ENCODE data around the gene IGSF3. TPM values are rescaled to one million over a fixed set of nuclear protein-coding genes. Genes with fewer than 3 reads are reported as not detected.

Gene IGSF3
- 32.5 TPM for total RNA-seq (ENCODE audit: insufficient read depth, low replicate concordance)

DNA sequence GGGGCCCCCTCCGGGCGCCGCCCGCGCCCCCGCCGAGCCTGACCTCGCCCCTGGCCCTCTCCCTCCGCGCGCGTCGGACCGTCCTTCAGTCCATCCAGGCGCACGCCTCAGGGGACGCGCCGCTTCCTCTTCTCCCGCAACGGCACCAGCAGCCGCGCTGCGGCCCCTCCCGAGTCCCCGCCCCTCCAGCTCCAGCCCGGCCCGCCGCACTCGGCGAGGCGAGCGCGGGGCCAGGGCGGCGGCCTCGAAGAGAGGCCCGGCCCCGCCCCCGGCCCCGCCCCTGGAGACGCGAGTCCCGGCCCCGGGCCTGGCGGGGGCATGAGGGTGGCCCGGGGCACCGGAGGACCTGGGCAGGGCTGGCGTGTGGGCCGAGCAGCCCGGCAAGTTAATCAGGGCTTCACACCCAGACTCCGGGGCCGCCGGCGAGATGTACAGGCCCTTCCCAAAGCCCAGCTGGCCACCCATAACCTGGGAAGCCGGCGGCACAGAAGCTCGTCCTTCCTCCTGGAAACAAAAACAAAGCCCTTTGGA is at the start of gene IGSF3:
IGSF3 (minus strand) TSS at position 159 of the 531 bp plus-strand sequence. CDS start 1,407 bp downstream, outside the sequence.
- peak; percentile 85 for DNase-seq (ENCODE audit: low spot score)

DNA sequence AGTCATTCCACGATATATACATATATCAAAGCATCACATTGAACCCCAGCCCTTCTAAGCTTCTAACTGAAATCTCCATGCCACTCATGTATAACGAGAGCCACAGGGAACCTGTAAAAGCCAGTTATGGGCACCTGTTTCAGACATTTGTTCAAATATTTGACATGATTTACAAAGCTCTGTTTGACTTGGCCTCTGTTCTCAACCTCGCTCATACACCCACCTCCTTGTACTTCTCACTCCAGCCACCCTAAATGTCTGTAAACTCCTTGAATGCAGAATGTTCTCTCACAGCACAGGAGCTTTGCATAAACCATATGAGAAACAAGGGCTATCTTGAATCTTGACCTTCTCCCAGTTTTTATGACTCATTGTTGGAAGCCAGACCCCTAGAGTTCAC is 49.8 kb upstream of the IGSF3 start:
- no peak for DNase-seq (ENCODE audit: low spot score)

DNA sequence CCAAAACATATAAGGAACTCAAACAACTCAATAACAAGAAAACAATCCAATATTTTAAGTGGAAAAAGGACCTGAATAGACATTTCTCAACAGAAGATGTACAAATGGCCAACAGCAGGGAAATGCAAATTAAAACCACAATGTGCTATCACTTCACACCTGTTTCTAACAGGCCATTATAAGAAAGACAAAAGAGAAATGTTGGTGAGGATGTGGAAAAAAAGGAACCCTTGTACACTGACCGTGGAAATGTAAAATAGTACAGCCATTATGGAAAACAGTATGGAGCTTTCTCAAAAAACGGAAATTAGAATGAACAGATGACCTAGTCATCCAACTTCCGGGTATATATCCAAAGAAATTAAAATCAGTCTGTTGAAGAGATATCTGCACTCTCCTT is 48.9 kb upstream of the IGSF3 start:
- DNase-seq (ENCODE audit: low spot score): no peak

DNA sequence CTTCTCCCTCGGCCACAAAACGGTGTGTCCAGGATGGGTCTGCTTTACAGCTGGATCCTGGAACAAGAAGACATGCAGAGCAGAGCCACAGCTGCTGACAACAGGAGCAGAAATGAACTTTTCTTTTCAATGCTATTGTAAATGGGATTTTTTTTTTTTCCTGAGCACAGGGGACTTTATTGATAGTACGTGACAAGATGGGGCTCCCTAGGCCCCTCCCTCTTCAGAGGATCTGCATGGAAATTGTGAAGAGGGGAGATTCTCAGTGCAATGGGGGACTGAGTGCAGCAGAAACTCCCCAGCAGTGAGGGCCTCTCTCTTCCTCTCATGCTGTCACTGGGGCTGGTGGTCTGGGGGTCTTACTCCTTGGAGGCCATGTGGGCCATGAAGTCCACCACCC is 45.9 kb upstream of the IGSF3 start:
- DNase-seq (ENCODE audit: low spot score): no peak

DNA sequence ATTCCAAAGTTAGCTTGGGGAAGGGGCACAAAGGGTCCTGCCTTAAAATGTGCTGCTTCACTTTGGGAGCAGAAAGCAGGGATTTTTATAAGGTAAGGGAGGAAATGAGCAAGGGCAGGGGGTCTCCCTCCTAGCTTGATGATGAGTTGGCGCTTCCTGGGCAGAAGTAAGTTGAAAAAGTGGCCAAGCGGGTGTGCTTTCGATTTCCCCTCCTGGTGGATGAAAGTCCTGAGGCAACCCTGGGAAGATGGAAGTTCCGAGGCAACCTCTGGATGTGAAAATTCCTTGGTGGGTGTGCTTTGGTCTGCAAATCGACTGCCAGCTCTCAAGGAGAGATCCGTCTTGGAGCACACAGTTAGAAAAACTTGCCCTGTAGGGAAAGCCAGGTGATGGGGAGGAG is 45.0 kb upstream of the IGSF3 start:
- no peak for DNase-seq (ENCODE audit: low spot score)

DNA sequence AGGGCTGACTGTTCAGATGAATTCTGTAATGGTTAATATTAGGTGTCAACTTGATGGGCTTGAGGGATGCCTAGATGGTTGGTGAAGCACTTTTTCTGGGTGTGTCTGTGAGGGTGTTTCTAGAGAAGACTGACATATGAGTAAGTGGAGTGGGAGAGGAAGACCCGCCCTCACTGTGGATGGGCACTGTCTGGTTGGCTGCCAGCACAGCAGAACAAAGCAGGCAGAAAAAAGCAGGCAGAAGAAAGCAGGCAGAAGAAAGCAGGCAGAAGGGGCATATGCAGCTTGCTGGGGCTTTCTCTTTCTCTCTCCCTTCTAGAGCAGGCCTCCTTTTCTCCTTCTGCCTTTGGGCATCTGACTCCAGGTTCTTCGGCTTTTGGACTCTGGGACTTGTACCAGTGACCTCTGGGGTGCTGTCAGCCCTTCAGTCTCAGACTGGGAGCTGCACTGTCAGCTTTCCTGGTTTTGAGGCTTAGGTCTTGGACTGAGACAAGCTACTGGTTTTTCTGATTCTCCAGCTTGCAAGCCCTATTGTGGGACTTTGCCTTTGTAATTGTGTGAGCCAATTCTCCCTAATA is 43.8 kb upstream of the IGSF3 start:
- DNase-seq (ENCODE audit: low spot score): peak; percentile 47

DNA sequence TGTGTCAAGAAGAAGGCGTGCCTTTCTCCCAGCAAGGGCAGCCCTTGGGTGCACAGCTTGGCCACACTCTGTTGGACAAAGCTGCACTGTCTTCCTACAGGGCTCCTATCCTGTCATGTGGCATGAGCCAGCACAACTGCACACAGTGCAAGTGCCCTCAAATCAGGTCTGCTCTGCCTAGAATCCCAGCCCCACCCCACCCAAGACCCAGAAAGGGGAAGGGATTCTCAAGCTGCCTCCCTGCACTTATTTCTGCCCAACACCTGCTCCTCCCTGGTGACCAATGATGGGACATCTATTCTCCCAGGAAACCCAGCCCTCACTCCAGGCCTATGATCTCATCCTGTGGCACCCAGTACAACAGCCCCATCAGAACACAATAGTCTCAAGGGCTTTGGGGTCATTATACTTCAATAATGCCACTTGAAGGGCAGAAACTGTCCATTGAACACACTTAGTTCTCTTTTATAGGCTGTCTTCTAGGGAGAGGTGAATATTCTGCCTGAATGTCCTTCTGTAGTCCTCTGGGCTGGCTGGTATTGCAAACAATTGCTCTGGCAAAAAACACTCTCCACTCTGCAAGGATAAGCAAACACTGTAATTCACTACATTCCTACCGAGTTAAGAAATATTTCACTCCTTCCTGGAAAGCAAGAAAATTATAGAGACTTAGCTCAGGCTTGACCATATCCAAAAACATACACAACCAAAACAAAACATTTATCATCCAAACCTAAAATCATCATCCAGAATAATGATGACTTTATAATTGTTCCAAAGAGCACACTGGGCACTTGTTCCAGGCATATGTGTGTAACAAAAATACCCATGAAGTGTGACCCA is 43.1 kb upstream of the IGSF3 start:
- DNase-seq (ENCODE audit: low spot score): no peak

DNA sequence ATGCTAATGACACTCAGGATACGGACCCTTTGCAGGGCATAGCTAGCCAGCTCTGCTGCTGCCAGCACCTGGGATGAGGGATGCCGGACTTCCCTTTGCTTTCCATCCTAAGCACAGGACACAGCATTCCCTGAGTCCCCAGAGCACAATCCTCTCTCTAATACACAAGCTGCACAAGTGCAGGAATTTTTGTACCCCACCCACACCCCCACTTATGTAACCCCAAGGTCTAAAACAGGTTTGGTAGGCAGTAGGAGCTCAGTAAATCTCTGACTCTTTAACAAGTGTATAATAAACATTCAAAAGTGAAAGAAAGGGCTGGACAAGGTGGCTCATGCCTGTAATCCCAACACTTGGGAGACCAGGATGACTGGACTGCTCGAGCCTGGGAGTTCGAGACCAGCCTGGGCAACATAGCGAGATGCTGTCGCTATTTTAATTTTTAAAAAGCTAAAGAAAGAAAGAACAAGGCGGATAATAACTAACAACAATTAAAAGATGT is 42.2 kb upstream of the IGSF3 start:
- DNase-seq (ENCODE audit: low spot score): no peak

DNA sequence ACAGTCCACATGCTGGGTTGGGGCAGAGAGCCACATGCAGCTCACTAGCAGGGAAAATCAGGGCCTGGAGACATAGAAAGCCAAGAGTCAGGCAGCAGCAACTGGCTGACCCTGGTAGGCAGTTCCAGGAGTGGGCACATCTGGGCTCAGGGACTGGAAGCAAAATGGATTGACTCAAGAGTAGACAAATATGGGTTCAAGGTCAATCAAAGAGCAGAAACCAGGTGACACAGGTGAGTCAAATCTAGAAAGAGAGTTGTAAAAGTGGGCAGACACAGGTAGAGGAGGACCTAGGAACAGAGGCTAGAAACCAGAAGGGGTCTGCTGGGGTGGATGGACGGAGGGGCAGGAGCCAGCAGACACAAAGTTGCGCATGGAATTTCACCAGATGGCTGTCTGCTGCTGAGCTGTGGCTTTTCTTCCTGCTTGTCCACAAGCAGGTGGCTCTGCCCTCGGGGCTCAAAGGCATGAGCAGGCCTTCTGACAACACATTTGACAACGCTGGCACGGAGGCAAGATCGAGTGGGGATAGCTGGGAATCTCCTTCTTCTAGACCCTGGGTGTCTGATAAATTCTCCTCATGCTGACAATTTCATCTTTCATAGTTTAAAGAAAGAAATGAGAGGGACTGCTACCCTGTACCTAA is 40.8 kb upstream of the IGSF3 start:
- no peak for DNase-seq (ENCODE audit: low spot score)

DNA sequence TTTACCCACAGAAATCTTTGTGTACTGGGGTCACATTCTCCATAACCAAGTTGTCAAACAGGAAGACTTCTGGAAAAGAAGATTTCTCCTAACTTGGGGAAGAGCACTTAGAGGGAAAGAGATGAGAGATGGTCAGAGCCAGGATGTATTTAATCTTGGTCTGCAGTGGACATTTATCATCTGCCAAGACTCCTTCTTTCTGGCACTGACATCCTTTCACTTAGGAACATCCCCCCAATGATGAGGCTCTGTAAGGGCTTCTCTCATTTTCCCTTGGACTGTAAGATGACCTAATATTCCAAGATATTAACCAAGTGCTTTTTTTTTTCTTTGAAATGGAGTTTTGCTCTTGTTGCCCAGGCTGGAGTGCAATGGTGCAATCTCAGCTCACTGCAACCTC is 39.3 kb upstream of the IGSF3 start:
- no peak for DNase-seq (ENCODE audit: low spot score)

DNA sequence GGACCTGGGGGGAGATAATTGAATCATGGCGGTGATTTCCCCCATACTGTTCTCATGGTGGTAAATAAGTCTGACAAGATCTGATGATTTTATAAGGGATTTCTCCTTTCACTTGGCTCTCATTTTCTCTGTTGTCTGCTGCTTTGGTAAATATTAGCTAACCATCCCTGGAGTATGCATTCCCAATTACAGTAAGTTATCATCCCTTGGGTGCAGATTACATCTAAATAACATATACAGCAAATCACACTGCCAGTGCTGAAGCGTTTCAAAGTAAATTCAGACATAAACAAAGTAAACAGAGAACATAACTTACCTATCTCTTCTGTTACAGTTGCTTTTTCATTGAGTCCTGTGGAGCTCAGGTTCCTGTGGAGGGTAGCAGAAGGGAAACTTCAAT is 38.6 kb upstream of the IGSF3 start:
- DNase-seq (ENCODE audit: low spot score): no peak

DNA sequence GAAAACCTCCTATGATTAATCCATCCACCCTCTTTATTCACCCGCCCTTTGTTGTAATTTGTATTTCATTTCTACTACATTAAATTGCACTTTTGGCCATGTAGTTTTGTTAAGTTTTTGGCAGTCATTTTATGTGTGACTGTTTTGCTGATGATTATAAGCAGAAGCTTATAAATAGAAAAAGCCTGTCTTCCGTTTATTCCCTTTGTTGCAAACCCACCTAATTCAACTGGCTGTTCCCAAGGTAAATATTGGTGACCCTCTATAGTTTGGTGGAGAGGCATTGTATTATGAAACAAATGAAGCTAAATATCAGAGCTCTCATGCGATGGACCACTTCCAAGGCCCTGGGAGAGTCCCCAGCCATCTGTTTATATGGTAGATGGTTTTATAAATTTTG is 36.7 kb upstream of the IGSF3 start:
- DNase-seq (ENCODE audit: low spot score): no peak

DNA sequence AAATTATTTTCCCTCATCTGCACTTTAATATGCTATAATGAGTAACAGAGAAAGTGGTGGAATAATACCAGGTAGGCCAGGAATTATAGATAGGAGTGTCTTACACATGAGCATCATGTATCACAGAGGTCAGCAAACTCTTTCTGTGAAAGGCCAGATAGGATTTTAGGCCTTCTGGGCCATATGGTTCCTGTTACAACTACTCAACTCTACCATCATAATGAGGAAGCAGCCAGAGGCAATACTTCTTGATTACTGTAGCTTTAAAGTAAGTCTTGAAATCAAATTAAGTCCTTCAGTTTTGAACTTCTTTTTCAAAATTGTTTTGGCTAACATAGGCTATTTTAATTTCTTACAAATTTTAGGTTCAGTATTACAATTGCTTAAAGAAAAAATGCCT is 32.1 kb upstream of the IGSF3 start:
- no peak for DNase-seq (ENCODE audit: low spot score)

DNA sequence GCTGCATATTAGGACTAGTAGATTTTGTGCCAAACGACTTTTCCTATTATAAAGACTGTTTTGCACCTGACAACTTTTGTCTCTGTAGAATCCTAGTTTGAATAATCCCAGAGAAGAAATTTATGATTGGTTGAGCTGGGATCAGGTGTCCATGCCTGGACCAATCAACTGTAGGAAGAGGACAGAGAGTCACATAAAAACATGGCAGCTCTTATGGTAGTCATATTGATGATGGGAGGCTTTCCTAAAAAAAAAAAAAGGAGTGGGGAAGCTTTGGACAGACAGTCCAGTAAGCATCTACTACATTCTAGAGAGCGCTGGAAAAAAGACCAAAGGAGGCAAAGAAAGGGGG is 30.7 kb upstream of the IGSF3 start:
- no peak for DNase-seq (ENCODE audit: low spot score)

DNA sequence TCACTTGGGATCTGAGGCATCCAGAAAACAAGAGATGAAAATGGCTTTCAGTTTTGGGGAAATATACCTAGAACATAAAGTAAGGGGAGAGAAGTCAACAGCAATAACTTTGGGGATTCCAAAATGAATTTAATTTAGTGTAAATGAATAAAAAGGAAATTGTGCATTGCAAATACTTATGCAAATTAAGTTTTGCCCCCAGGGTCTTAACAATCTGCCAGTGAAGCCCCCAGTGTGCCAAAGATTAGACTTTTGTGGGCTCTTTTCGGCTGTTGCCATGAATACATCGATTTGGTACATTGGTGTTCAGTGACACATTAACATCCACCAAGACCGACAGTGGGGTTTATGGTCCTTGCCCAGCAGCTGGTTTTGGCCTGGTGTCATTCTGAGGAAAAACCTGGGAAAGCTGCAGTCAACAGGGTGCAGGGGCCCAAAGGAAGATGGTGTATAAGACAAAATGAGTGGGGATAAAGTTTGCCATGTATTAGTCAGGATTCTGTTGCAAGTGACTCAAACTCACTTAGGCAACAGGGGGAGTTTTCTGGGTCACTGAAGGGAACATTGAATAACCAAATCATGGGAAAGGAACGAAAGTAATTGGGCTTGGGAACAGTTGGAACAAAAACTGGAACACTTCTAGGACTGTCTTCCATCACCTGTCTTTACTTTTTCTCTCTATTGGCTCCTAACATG is 30.2 kb upstream of the IGSF3 start:
- DNase-seq (ENCODE audit: low spot score): no peak

DNA sequence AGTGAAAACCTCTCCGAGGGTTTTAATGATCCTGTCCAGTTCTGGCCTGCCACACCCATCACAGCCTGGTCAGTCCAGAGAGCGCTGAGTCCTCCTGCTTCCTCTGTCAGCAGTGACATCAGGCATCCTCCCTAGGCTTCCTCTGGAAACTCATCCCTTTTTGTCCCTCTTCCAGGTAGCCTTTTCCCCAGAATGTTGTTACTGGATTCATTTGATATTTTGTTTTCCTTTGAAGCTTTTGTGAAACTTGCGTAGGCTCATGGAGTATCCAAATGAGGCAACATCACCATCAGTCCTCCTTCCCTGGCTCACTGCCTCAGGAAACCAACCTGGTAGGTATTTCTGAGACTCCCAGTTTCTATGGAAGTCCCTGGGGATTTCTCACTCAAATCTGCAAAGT is 27.0 kb upstream of the IGSF3 start:
- peak; percentile 36 for DNase-seq (ENCODE audit: low spot score)

DNA sequence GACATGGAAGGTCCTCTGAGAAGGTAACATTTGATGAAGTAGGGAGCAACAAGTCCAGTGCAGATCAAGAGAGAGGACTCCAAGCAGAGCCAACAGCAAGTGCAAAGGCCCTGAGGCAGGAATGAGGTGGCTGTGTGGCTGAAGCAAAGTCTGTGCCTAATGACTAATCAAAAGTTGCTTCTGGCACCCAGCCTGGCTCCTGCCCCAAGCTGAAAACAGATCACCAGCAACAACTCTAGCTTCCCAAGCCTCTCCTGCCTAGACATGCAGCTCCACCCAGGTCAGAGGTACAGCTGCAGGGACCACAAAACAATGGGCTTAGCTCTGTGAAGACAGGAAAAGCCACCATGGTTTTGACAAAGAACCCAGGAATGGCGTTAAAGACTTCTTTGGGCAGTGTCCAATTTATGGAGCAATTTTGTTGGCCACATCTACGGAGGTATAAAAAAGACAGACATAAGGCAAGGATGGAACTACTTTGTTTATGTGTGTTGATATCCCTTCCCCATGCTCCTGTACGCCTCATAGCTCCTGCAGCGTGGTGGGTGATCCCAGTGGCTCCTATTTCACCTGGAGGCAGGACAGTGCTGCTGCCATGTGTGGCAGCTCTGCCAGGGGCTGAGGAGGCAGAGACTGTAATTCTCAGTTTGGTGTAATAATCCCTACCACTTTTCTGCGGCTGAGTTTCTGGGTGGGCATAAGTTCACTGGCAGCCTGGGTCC is 26.4 kb upstream of the IGSF3 start:
- no peak for DNase-seq (ENCODE audit: low spot score)

DNA sequence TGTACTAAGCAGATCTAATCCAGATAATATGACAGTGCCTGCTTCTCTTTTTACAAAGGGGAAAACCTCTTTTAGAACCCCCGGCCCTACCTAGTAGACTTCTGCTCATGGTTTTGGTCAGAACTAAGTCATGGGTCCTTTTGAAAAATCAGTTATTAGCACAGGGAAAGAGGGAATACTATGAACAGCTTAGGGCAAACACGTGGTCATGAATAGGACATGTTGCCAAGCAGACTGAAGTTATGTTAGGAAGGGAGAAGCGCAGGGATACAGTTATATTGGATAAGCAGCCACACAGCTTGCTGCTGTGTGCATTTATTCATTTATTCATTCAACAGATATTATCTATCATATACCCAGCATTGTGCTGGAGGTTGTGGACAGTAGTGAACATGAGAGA is 25.3 kb upstream of the IGSF3 start:
- DNase-seq (ENCODE audit: low spot score): peak; percentile 49

DNA sequence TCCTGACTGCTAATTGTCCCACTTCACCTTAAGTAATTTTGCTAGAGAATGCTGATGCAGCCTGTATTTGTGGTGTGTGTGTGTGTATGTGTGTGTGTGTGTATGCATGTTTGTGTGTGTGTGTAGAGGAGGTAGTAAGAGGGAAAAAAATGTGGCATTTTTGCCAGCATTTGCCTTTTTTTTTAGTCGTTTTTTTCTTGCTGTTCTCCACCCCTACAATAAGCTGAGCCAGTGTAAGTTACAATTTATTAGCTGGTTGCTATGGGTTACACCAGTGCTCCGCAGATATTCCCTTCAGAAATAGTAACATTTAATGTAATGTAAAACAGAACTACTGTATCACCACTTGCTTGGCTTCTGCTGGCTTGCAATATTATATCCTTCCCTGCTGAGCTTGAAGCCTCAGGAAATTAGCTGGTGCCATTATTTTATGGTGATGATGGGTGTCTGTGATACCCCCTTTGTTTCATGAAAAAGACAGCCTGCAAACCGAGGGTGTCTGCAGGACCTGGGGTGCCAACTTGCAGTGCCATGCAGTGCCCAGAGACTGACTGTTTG is 23.4 kb upstream of the IGSF3 start:
- peak; percentile 92 for DNase-seq (ENCODE audit: low spot score)

DNA sequence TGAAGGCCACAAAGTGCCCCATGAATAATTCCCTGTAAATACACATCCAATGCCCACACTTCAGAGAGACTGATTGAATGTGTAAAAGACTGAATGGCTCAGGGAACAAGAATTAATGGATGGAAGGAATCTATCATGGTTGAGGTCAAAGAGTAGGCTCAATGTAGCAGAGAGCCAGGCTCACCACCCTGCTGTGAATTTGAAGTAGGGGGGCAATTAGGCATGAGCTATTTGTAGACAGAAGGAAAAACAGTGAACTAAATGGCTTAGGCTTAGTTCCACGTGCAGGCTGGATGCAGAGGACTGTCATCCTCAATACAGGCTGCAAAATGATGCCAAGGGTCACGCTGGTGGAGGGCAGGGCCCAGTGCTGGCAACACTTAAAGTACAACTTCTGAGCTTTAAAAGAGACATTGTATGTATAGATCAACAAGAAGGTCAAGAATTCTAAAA is 22.9 kb upstream of the IGSF3 start:
- DNase-seq (ENCODE audit: low spot score): no peak

All from umbilical cord (tissue), 2 donors.